ENCODE results near the gene SLX4IP. TPM values are rescaled to one million over a fixed set of nuclear protein-coding genes. Genes with fewer than 3 reads are reported as not detected.

The SLX4IP gene
- total RNA-seq, 1 donor from 2014 or later, result 3.1 TPM

DNA sequence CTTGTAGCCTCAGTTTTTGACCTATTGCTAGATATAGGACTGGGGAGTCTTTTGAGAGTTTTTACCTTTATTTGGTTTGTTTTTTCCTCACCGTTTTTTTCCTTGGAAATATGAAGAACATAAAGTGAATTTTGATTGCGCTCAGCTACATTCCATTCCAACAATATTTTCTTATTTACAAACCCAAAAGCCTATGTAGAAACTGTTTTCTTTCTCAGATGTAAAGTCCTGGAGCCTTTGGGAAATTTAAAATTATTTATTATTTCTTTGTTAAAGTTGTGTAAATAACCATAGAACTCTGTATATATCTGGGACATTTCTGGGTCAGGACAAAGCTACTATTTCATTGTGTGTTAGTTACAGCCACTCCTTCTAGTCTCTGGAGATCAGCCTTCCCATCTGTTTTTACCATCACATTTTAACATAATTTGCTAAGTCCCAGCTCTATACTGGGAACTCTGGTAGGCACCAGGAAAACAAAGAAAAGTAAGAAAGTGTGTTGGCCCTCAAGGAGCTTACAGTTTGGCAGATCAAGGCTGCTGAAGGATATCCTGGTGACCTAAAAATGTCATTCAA, 169.8 kb downstream of the SLX4IP start:
- Histone ChIP-seq H3K4me3 (no peak overlapping the region), H3K4me1 (peaks cover 29% of the 10 kb centered on the region), H3K27me3 (ENCODE audit: low read depth) (no peaks in the 10 kb centered on the region), H3K9me3 (replicated peaks) (peaks cover 7% of the 10 kb centered on the region), H3K27ac (replicated peaks) (peak overlapping the region; percentile 80), H3K36me3 (peaks cover 5% of the 10 kb centered on the region)
- TF ChIP-seq, protein P1, sequence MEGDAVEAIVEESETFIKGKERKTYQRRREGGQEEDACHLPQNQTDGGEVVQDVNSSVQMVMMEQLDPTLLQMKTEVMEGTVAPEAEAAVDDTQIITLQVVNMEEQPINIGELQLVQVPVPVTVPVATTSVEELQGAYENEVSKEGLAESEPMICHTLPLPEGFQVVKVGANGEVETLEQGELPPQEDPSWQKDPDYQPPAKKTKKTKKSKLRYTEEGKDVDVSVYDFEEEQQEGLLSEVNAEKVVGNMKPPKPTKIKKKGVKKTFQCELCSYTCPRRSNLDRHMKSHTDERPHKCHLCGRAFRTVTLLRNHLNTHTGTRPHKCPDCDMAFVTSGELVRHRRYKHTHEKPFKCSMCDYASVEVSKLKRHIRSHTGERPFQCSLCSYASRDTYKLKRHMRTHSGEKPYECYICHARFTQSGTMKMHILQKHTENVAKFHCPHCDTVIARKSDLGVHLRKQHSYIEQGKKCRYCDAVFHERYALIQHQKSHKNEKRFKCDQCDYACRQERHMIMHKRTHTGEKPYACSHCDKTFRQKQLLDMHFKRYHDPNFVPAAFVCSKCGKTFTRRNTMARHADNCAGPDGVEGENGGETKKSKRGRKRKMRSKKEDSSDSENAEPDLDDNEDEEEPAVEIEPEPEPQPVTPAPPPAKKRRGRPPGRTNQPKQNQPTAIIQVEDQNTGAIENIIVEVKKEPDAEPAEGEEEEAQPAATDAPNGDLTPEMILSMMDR (IDR thresholded peaks at IDR 0.05; ENCODE audit: borderline replicate concordance), result no peak
- intact Hi-C loops (cut with micrococcal nuclease), result no loop called here
- DNase-seq, result no peak

DNA sequence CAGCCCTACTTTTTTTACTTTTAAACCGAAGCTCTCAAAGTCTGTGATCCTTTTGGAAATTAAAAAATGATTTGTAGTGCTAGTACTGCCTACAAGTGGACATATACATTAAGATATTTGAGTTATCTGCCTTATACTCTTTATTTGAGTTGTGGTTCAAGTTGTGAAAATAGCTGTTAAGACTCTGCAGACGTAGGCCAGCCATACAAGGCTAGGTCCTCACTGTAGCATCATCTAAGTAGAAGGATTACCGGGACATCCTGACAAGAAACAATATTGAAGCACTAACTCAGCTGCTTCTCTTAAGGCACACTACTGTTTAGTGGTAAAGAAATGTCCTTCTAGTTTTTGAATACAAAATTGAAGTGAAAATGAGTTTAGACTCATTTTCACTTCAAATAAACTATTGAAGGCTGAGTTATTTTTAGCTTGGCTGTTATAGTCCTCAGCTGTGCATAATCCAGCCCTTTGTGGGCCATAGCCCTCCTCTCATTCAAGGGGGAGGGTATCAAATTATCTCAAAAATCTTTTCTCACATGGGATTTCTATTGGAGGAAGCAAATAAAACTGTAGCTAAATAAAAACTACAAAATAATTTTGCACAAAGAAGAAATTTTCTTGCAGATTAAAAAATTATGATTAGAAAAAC, 170.6 kb downstream of the SLX4IP start:
- DNase-seq, result no peak
- no peaks in the 10 kb centered on the region for H3K27me3 ChIP-seq (ENCODE audit: low read depth)
- intact Hi-C loops (cut with micrococcal nuclease), result no loop called here
- no peak overlapping the region for H3K4me3 ChIP-seq
- TF ChIP-seq, protein P1 (IDR thresholded peaks at IDR 0.05; ENCODE audit: borderline replicate concordance), result no peak
- peaks cover 5% of the 10 kb centered on the region for H3K36me3 ChIP-seq
- peaks cover 7% of the 10 kb centered on the region for H3K9me3 ChIP-seq (replicated peaks)
- peaks cover 35% of the 10 kb centered on the region for H3K4me1 ChIP-seq
- peak overlapping the region; percentile 80 for H3K27ac ChIP-seq (replicated peaks)

DNA sequence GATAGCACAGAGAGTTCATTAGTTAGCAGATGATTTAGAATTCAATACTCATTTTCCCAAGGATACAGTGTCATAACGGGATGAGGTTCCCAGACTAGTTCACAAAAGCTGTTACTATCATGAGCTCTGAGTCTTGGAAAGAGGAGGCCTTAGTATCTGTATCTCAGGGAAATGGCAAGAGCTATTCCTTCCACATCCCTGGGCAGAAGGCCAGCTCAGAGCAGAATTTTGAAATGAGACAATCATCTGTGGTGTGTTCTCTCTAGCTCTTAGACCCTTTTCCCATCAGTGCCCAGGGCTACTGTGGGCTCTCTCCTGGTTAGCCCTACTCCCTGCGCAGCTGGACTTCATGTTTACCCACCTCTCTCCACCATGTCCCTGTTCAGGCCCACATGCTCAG, 174.2 kb downstream of the SLX4IP start:
- peak overlapping the region; percentile 86 for H3K27ac ChIP-seq (replicated peaks)
- no peaks in the 10 kb centered on the region for H3K36me3 ChIP-seq
- peaks cover 7% of the 10 kb centered on the region for H3K9me3 ChIP-seq (replicated peaks)
- H3K4me3 ChIP-seq, result no peak overlapping the region
- peak; percentile 64 for DNase-seq
- H3K27me3 ChIP-seq (ENCODE audit: low read depth), result no peaks in the 10 kb centered on the region
- TF ChIP-seq, protein P1 (IDR thresholded peaks at IDR 0.05; ENCODE audit: borderline replicate concordance), result no peak
- intact Hi-C loops (cut with micrococcal nuclease), result no loop called here
- peaks cover 29% of the 10 kb centered on the region for H3K4me1 ChIP-seq

DNA sequence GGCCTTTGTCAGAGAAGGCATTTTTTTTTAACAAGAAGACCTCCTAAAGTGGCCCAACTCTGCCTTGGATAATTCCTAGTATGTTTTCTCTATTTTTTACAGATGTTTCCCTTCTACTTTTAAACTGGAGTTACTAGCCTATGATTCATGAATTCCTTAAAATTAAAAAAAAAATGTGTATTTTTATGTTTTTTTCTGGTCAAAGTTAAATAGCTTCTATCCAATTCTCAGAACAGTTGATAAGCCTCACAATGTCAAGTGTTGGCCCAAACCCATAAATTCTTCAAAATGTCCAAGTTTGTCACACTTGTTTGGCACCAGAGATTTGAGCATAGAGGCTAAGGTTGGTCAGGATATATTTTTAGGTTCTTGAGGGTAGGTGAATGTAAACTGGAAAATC, 174.7 kb downstream of the SLX4IP start:
- H3K4me1 ChIP-seq, result peaks cover 27% of the 10 kb centered on the region
- peak overlapping the region; percentile 86 for H3K27ac ChIP-seq (replicated peaks)
- H3K9me3 ChIP-seq (replicated peaks), result peaks cover 7% of the 10 kb centered on the region
- H3K4me3 ChIP-seq, result no peak overlapping the region
- TF ChIP-seq, protein P1 (IDR thresholded peaks at IDR 0.05; ENCODE audit: borderline replicate concordance), result no peak
- DNase-seq, result no peak
- no peaks in the 10 kb centered on the region for H3K27me3 ChIP-seq (ENCODE audit: low read depth)
- intact Hi-C loops (cut with micrococcal nuclease), result no loop called here
- H3K36me3 ChIP-seq, result no peaks in the 10 kb centered on the region

DNA sequence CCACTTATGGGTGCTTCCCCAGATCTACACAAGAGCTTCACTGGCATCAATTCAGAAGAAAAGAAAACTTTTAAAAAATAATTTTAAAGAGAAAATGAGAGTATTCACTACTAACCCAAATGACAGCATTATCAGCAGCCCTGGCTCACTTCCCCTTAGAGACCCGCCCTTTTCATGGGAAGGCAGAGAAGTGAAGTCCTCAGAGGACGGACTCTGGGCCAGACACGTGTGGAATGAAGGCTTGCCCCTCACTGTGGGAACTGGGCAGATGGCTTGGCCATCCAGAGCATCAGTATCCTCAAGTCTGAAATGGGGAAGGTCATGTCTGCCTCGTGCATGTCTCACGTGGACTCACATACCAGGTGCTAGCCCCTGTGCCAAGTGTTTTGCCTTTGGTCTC, 175.1 kb downstream of the SLX4IP start:
- Histone ChIP-seq H3K4me3 (no peak overlapping the region), H3K9me3 (replicated peaks) (peaks cover 5% of the 10 kb centered on the region), H3K27ac (replicated peaks) (peak overlapping the region; percentile 86), H3K36me3 (no peaks in the 10 kb centered on the region), H3K4me1 (peaks cover 26% of the 10 kb centered on the region), H3K27me3 (ENCODE audit: low read depth) (no peaks in the 10 kb centered on the region)
- peak; percentile 50 for DNase-seq
- intact Hi-C loops (cut with micrococcal nuclease), result no loop called here
- TF ChIP-seq, protein P1 (IDR thresholded peaks at IDR 0.05; ENCODE audit: borderline replicate concordance), result no peak

All from left ventricle myocardium inferior (tissue), 1 donor.